ENCODE measurements around the gene PIH1D1. TPM values are rescaled to one million over a fixed set of nuclear protein-coding genes. Genes with fewer than 3 reads are reported as not detected.

Gene PIH1D1
- total RNA-seq, 6 experiments from 2014 or later, result 37.4 to 57.7 (median 43.4) TPM

DNA sequence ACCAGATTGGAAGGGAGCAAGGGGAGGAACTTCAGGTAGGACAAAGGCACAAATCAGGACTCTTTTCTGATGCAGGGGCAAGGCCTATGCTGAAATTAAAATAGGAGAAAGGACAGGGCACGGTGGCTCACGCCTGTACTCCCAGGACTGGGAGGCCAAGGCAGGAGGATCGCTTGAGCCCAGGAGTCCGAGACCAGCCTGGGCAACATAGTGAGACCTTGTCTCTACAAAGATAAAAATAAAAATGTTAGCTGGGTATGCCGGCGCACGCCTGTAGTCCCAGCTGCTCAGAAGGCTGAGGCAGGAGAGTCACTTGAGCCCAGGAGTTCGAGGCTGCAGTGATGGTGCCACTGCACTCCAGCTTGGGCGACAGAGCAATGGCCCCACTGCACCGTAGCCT, 15.9 kb downstream of the PIH1D1 start:
- TF ChIP-seq POLR2A (IDR thresholded peaks at IDR 0.05), result no peak
- TF ChIP-seq, protein P1, sequence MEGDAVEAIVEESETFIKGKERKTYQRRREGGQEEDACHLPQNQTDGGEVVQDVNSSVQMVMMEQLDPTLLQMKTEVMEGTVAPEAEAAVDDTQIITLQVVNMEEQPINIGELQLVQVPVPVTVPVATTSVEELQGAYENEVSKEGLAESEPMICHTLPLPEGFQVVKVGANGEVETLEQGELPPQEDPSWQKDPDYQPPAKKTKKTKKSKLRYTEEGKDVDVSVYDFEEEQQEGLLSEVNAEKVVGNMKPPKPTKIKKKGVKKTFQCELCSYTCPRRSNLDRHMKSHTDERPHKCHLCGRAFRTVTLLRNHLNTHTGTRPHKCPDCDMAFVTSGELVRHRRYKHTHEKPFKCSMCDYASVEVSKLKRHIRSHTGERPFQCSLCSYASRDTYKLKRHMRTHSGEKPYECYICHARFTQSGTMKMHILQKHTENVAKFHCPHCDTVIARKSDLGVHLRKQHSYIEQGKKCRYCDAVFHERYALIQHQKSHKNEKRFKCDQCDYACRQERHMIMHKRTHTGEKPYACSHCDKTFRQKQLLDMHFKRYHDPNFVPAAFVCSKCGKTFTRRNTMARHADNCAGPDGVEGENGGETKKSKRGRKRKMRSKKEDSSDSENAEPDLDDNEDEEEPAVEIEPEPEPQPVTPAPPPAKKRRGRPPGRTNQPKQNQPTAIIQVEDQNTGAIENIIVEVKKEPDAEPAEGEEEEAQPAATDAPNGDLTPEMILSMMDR (IDR thresholded peaks at IDR 0.05), result no peak
- no peaks in the 10 kb centered on the region for H3K36me3 ChIP-seq
- no peaks in the 10 kb centered on the region for H3K4me1 ChIP-seq
- no peak overlapping the region for H3K4me3 ChIP-seq
- H3K9me3 ChIP-seq, result no peaks in the 10 kb centered on the region
- intact Hi-C loops (cut with DNase I), result loop anchor here (5.0 to 10.0 kb wide), 2 partner anchors 38 to 181 kb away; no protein-coding TSS in a partner anchor
- DNase-seq (no peak), ATAC-seq (no peak)
- no peak overlapping the region for H3K27ac ChIP-seq
- H3K27me3 ChIP-seq, result peaks cover 7 to 20% of the 10 kb centered on the region in 2 donors
- 78% methylated on average over 7 of the region's 10 CpGs for WGBS (ENCODE audit: insufficient coverage, low coverage, low lambda C conversion rate, missing lambda C conversion rate)

DNA sequence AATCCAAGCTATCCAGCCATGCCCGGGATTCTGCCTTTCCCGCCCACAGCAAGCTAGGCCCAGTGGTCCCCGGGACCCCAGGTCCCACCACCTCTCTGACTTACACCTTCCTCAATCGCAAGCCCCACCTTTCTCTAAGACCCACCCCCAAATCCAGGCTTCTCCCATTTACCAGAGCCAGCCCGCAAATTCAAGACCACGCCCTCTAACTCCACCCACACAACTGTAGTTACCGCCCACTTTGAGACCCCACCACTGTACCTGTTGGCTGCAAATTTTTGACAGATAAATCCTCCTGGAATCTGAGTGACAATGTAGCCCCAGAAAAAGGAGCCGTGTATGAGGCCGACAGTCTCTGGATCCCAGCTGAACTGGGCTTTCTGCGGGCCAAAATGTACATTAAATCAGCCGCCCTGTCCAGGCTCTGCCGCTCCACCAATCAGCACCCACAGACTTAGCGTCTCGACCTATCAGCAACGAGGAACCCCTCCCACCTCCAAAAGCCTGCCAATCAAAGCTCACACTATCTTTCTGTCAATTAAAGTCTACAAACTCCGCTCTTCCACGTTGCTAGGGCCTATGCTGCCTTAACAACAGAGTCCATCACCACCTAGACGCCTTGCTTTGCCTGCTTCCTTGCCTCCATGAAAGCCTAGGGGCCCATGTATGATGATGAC, 16.6 kb downstream of the PIH1D1 start:
- Histone ChIP-seq H3K9me3 (no peaks in the 10 kb centered on the region), H3K27me3 (peaks cover 7 to 20% of the 10 kb centered on the region in 2 donors), H3K4me3 (no peak overlapping the region), H3K4me1 (no peaks in the 10 kb centered on the region), H3K27ac (no peak overlapping the region), H3K36me3 (no peaks in the 10 kb centered on the region)
- DNase-seq (no peak), ATAC-seq (no peak)
- WGBS (ENCODE audit: insufficient coverage, low coverage, low lambda C conversion rate, missing lambda C conversion rate), result 69% methylated on average over 6 of the region's 18 CpGs
- intact Hi-C loops (cut with DNase I), result loop anchor here (5.0 to 10.0 kb wide), 2 partner anchors 38 to 180 kb away; no protein-coding TSS in a partner anchor
- no peak for TF ChIP-seq POLR2A (IDR thresholded peaks at IDR 0.05)
- TF ChIP-seq, protein P1 (IDR thresholded peaks at IDR 0.05), result no peak

DNA sequence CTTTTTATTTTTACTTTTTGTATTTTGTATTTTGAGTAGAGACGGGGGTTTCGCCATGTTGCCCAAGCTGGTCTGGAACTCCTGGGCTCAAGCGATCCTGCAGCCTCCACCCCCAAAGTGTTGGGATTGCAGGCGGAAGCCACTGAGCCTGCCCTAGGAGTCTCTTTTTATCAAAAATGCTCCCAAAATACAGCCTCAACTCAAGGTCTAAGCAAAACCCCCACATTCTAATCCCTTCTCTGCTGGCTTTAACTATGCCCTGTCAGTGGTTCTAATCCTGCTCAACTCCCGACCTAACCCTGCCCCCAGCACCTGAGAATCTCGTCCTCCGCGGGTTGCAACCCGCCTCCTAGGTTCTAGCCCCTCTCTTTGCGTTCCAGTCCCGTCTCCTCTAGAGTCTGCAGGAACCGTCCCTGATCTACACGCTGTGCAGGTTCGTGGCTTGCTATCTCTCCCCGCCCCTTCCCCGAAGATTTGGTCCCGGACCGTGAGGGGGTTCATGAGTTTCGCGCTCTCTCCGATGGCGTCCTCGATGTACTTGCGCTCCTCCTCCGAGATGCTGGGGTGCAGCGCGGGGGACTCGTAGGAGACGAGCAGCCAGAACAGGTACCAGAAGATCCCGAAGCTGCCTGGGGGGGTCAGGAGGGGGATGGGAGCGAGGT, 18.2 kb downstream of the PIH1D1 start:
- intact Hi-C loops (cut with DNase I), result loop anchor here in 1 of 2 donors (10.0 kb wide), 1 partner anchor 179 kb away; no protein-coding TSS in a partner anchor
- Histone ChIP-seq H3K9me3 (no peaks in the 10 kb centered on the region), H3K27ac (no peak overlapping the region), H3K4me1 (no peaks in the 10 kb centered on the region), H3K4me3 (no peak overlapping the region), H3K27me3 (peaks cover 7 to 20% of the 10 kb centered on the region in 2 donors), H3K36me3 (no peaks in the 10 kb centered on the region)
- ATAC-seq (no peak), DNase-seq (no peak)
- no peak for TF ChIP-seq POLR2A (IDR thresholded peaks at IDR 0.05)
- TF ChIP-seq, protein P1 (IDR thresholded peaks at IDR 0.05), result no peak
- 11% methylated on average over 30 of the region's 31 CpGs for WGBS (ENCODE audit: insufficient coverage, low coverage, low lambda C conversion rate, missing lambda C conversion rate)

DNA sequence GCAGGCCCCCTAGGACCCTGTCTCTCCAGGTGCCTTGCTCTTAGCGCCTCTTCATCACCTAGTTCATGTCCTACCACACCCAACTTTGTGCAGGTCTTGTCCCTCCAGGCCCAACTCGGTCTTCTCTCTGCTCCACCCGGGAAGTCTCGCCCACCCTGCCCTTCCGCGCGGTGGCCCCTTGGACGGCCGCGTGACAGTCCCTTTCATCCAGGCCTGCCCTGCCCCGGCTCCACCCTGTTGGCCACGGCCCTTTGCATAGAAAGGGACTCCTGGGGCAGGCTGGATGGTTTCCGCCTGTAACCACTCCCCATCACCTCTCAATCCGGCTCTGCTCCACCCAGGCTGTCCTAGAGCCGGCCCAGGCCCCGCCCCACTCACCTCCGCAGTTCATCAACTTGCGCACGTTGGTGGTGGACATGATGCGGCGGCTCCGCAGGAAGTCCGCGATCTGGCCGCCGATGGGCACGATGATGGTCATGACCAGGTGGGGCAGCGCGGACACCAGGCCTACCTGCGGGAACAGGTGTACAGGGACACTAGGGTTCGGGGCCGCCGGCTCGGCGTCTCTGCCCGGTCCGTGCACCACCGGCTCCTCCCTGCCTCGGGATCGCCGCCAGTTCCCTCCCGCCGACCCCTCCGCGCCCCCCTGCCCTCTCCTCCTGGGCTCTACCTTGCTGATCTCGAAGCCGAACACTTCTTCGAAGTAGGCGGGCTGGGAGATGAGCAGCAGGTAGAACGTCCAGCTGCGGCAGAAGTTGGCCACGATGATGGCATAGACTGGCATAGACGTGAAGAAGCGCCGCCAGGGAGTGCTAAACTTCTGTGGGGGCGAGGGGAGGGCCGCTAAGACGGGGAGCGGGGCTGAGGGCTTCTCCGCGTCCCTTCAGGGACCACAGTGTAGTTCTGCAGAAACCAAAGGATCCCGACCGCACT, 19.2 kb downstream of the PIH1D1 start:
- Histone ChIP-seq H3K4me3 (no peak overlapping the region), H3K27ac (no peak overlapping the region), H3K36me3 (no peaks in the 10 kb centered on the region), H3K27me3 (peaks cover 7 to 20% of the 10 kb centered on the region in 2 donors), H3K9me3 (no peaks in the 10 kb centered on the region), H3K4me1 (no peaks in the 10 kb centered on the region)
- WGBS (ENCODE audit: insufficient coverage, low coverage, low lambda C conversion rate, missing lambda C conversion rate), result 11% methylated on average over 19 of the region's 63 CpGs
- TF ChIP-seq POLR2A (IDR thresholded peaks at IDR 0.05), result no peak
- TF ChIP-seq, protein P1 (IDR thresholded peaks at IDR 0.05), result no peak
- ATAC-seq (no peak), DNase-seq (no peak)
- intact Hi-C loops (cut with DNase I), result loop anchor here in 1 of 2 donors (10.0 kb wide), 1 partner anchor 178 kb away; no protein-coding TSS in a partner anchor

Data from right lobe of liver (tissue), 6 donors.